Endothelial cell of umbilical vein (primary cell): Measurements from ENCODE around the gene ZNF106.

Experiments
- EZH2 ChIP-seq: IDR thresholded peaks from 2 replicates; pipeline ENCODE4 v1.6.1; 2012; ENCODE audit warnings: borderline replicate concordance, low read depth, mild to moderate bottlenecking, moderate library complexity, low read length, inconsistent platforms; ENCODE audit not compliant: severe bottlenecking
- POLR2A ChIP-seq: IDR thresholded peaks from 2 replicates; pipeline ENCODE4 v1.6.1; 2012; ENCODE audit warnings: low read depth, mild to moderate bottlenecking, control low read depth, low read length
- TF ChIP-seq, protein P1 (sequence below): IDR thresholded peaks from 2 replicates; pipeline ENCODE4 v1.6.1; 2011; ENCODE audit not compliant: insufficient read depth, insufficient read length
- TF ChIP-seq, protein P2 (sequence below), 2 donors: IDR thresholded peaks; 1 replicate in 1 of 2; 2 replicates in 1 of 2; pipeline ENCODE4 v1.5.1; 2011; ENCODE audit warnings: low read length in 2 of 2, mild to moderate bottlenecking in 2 of 2, moderate library complexity in 2 of 2, control low read depth in 1 of 2, inconsistent platforms in 1 of 2, low read depth in 1 of 2; ENCODE audit not compliant: insufficient read depth in 1 of 2; ENCODE audit errors: extremely low read depth in 1 of 2

DNA sequence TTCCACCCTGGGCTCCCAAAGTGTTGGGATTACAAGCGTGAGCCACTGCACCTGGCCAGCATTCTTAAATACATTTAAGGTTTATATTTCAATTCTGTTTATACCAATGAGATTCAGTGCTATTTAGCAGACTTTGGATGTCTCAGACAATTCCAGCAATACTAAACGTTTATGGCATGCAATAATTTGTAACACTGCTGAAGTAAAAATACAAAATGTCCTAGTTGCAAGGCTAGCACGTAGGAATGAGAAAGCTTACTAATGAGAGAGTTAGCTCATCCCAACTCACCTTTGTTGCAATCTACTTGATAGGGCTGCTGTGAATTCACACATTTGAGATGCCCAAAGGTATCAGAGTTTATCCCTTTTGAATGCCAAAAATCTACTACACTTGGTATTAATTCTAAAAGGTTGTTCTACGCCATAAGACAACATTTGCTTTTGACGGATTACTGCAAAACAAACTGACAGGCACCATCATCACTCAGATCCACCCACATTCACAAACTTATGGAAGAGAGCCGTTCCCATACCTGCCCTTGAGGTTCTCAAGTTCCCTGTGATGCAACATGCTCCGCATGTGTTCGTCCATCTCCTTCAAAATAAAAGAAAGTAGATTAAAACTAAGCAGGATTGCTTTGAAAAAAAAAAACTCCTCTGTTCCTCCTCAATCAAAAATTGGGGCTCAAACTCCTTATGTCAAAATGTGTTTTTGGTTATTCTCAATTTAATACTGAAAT is 25.3 kb downstream of the ZNF106 start:
- TF ChIP-seq, protein P1, sequence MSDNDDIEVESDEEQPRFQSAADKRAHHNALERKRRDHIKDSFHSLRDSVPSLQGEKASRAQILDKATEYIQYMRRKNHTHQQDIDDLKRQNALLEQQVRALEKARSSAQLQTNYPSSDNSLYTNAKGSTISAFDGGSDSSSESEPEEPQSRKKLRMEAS = no peak
- TF ChIP-seq POLR2A (no peak), EZH2 (no peak)
- TF ChIP-seq, protein P2, sequence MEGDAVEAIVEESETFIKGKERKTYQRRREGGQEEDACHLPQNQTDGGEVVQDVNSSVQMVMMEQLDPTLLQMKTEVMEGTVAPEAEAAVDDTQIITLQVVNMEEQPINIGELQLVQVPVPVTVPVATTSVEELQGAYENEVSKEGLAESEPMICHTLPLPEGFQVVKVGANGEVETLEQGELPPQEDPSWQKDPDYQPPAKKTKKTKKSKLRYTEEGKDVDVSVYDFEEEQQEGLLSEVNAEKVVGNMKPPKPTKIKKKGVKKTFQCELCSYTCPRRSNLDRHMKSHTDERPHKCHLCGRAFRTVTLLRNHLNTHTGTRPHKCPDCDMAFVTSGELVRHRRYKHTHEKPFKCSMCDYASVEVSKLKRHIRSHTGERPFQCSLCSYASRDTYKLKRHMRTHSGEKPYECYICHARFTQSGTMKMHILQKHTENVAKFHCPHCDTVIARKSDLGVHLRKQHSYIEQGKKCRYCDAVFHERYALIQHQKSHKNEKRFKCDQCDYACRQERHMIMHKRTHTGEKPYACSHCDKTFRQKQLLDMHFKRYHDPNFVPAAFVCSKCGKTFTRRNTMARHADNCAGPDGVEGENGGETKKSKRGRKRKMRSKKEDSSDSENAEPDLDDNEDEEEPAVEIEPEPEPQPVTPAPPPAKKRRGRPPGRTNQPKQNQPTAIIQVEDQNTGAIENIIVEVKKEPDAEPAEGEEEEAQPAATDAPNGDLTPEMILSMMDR (IDR thresholded peaks at IDR 0.05; ENCODE audit: extremely low read depth in 1 of 2, insufficient read depth in 1 of 2, low read depth in 1 of 2, low read length in 2 of 2) = no peak
